Central memory CD8-positive, alpha-beta T cell (primary cell): Measurements from ENCODE around the gene PID1.

ENCODE experiments used
- ATAC-seq: fragments of 150-1000 bp; cut with Tn5 transposase; replicated peaks from 2 replicates; pipeline ENCODE4 v1.10.0; 2022; ENCODE audit warnings: mild to moderate bottlenecking, moderate FRiP score, moderate number of reproducible peaks; ENCODE audit not compliant: poor library complexity, severe bottlenecking; ENCODE audit errors: extremely low read depth
- DNase-seq, 2 donors: peaks; one replicate each; pipeline ENCODE4 v3.0.0; 2021; ENCODE audit warnings: low spot score in 2 of 2
- H3K27ac Mint-ChIP-seq: one replicate; pipeline ENCODE4 v1.8.0; 2022; ENCODE audit warnings: low read depth, mild to moderate bottlenecking, moderate library complexity, mixed read lengths
- H3K27me3 Mint-ChIP-seq: one replicate; pipeline ENCODE4 v1.8.0; 2022; ENCODE audit warnings: mixed read lengths
- H3K36me3 Mint-ChIP-seq: one replicate; pipeline ENCODE4 v1.8.0; 2022; ENCODE audit warnings: mild to moderate bottlenecking, moderate library complexity, mixed read lengths; ENCODE audit not compliant: insufficient read depth
- H3K4me1 Mint-ChIP-seq: one replicate; pipeline ENCODE4 v1.8.0; 2022; ENCODE audit warnings: mixed read lengths
- H3K4me3 Mint-ChIP-seq: one replicate; pipeline ENCODE4 v1.8.0; 2022; ENCODE audit warnings: mild to moderate bottlenecking, moderate library complexity, mixed read lengths
- H3K9me3 Mint-ChIP-seq: one replicate; pipeline ENCODE4 v1.8.0; 2022; ENCODE audit warnings: mixed read lengths

The PID1 gene

GRCh38 chr2:229230256-229230655 is 40.8 kb downstream of the PID1 start:
- H3K9me3 Mint-ChIP-seq = peaks cover 8% of the 10 kb centered on the region
- H3K27ac Mint-ChIP-seq = no peak overlapping the region
- no peaks in the 10 kb centered on the region for H3K36me3 Mint-ChIP-seq
- H3K4me1 Mint-ChIP-seq = no peaks in the 10 kb centered on the region
- no peaks in the 10 kb centered on the region for H3K27me3 Mint-ChIP-seq
- ATAC-seq (no peak), DNase-seq (no peak)
- no peak overlapping the region for H3K4me3 Mint-ChIP-seq

GRCh38 chr2:229226382-229226781 is 44.7 kb downstream of the PID1 start:
- no peak overlapping the region for H3K4me3 Mint-ChIP-seq
- no peaks in the 10 kb centered on the region for H3K27me3 Mint-ChIP-seq
- H3K9me3 Mint-ChIP-seq = peaks cover 9% of the 10 kb centered on the region
- H3K36me3 Mint-ChIP-seq = no peaks in the 10 kb centered on the region
- ATAC-seq (no peak), DNase-seq (no peak)
- H3K27ac Mint-ChIP-seq = no peak overlapping the region
- no peaks in the 10 kb centered on the region for H3K4me1 Mint-ChIP-seq

GRCh38 chr2:229223107-229223506 is 48.0 kb downstream of the PID1 start:
- Mint-ChIP-seq H3K4me3 (no peak overlapping the region), H3K36me3 (no peaks in the 10 kb centered on the region), H3K9me3 (peaks cover 12% of the 10 kb centered on the region), H3K27ac (no peak overlapping the region), H3K27me3 (no peaks in the 10 kb centered on the region), H3K4me1 (no peaks in the 10 kb centered on the region)
- no peak for ATAC-seq
- no peak for DNase-seq

- DNase-seq (no peak), ATAC-seq (no peak)
- Mint-ChIP-seq H3K27ac (no peak overlapping the region), H3K4me3 (no peak overlapping the region), H3K4me1 (no peaks in the 10 kb centered on the region), H3K9me3 (peaks cover 12% of the 10 kb centered on the region), H3K36me3 (no peaks in the 10 kb centered on the region), H3K27me3 (no peaks in the 10 kb centered on the region)
Measured at GRCh38 chr2:229221641-229222040, 49.4 kb downstream of the PID1 start.

GRCh38 chr2:229220254-229220653 is 50.8 kb downstream of the PID1 start:
- Mint-ChIP-seq H3K9me3 (peaks cover 12% of the 10 kb centered on the region), H3K36me3 (no peaks in the 10 kb centered on the region), H3K4me1 (no peaks in the 10 kb centered on the region), H3K27me3 (no peaks in the 10 kb centered on the region), H3K4me3 (no peak overlapping the region), H3K27ac (no peak overlapping the region)
- DNase-seq (no peak), ATAC-seq (no peak)

GRCh38 chr2:229218329-229218921 is 52.7 kb downstream of the PID1 start:
- Mint-ChIP-seq H3K4me3 (no peak overlapping the region), H3K36me3 (peaks cover 1% of the 10 kb centered on the region), H3K27me3 (no peaks in the 10 kb centered on the region), H3K27ac (no peak overlapping the region), H3K4me1 (no peaks in the 10 kb centered on the region), H3K9me3 (peaks cover 12% of the 10 kb centered on the region)
- DNase-seq = no peak
- no peak for ATAC-seq

GRCh38 chr2:229212241-229212640 is 58.8 kb downstream of the PID1 start:
- Mint-ChIP-seq H3K4me1 (no peaks in the 10 kb centered on the region), H3K27ac (no peak overlapping the region), H3K36me3 (peaks cover 1% of the 10 kb centered on the region), H3K27me3 (no peaks in the 10 kb centered on the region), H3K9me3 (peaks cover 7% of the 10 kb centered on the region), H3K4me3 (no peak overlapping the region)
- ATAC-seq = no peak
- DNase-seq = no peak

- Mint-ChIP-seq H3K4me1 (no peaks in the 10 kb centered on the region), H3K4me3 (no peak overlapping the region), H3K9me3 (peaks cover 7% of the 10 kb centered on the region), H3K27me3 (no peaks in the 10 kb centered on the region), H3K36me3 (peaks cover 1% of the 10 kb centered on the region), H3K27ac (no peak overlapping the region)
- ATAC-seq (no peak), DNase-seq (no peak)
Measured at GRCh38 chr2:229210641-229211040, 60.4 kb downstream of the PID1 start.

GRCh38 chr2:229206548-229206947 is 64.5 kb downstream of the PID1 start:
- Mint-ChIP-seq H3K4me1 (no peaks in the 10 kb centered on the region), H3K27ac (no peak overlapping the region), H3K36me3 (no peaks in the 10 kb centered on the region), H3K4me3 (no peak overlapping the region), H3K9me3 (peaks cover 16% of the 10 kb centered on the region), H3K27me3 (no peaks in the 10 kb centered on the region)
- DNase-seq = no peak
- ATAC-seq = no peak

GRCh38 chr2:229205704-229206103 is 65.4 kb downstream of the PID1 start:
- no peak for DNase-seq
- Mint-ChIP-seq H3K27me3 (no peaks in the 10 kb centered on the region), H3K9me3 (peaks cover 17% of the 10 kb centered on the region), H3K36me3 (no peaks in the 10 kb centered on the region), H3K4me3 (no peak overlapping the region), H3K4me1 (no peaks in the 10 kb centered on the region), H3K27ac (no peak overlapping the region)
- ATAC-seq = no peak

GRCh38 chr2:229202646-229203045 is 68.4 kb downstream of the PID1 start:
- peaks cover 24% of the 10 kb centered on the region for H3K9me3 Mint-ChIP-seq
- H3K27me3 Mint-ChIP-seq = no peaks in the 10 kb centered on the region
- H3K36me3 Mint-ChIP-seq = no peaks in the 10 kb centered on the region
- DNase-seq (no peak), ATAC-seq (no peak)
- H3K27ac Mint-ChIP-seq = no peak overlapping the region
- no peak overlapping the region for H3K4me3 Mint-ChIP-seq
- no peaks in the 10 kb centered on the region for H3K4me1 Mint-ChIP-seq

- ATAC-seq = no peak
- no peak for DNase-seq
- H3K4me1 Mint-ChIP-seq = no peaks in the 10 kb centered on the region
- no peak overlapping the region for H3K27ac Mint-ChIP-seq
- no peak overlapping the region for H3K4me3 Mint-ChIP-seq
- H3K36me3 Mint-ChIP-seq = no peaks in the 10 kb centered on the region
- H3K9me3 Mint-ChIP-seq = peaks cover 24% of the 10 kb centered on the region
- H3K27me3 Mint-ChIP-seq = no peaks in the 10 kb centered on the region
Measured at GRCh38 chr2:229201521-229201920, 69.6 kb downstream of the PID1 start.

GRCh38 chr2:229199267-229199666 is 71.8 kb downstream of the PID1 start:
- DNase-seq = no peak
- H3K9me3 Mint-ChIP-seq = peaks cover 21% of the 10 kb centered on the region
- no peaks in the 10 kb centered on the region for H3K4me1 Mint-ChIP-seq
- H3K4me3 Mint-ChIP-seq = no peak overlapping the region
- H3K27me3 Mint-ChIP-seq = no peaks in the 10 kb centered on the region
- H3K36me3 Mint-ChIP-seq = no peaks in the 10 kb centered on the region
- no peak overlapping the region for H3K27ac Mint-ChIP-seq
- no peak for ATAC-seq

GRCh38 chr2:229196448-229196847 is 74.6 kb downstream of the PID1 start:
- DNase-seq (no peak), ATAC-seq (no peak)
- H3K36me3 Mint-ChIP-seq = no peaks in the 10 kb centered on the region
- peaks cover 18% of the 10 kb centered on the region for H3K9me3 Mint-ChIP-seq
- no peaks in the 10 kb centered on the region for H3K27me3 Mint-ChIP-seq
- no peaks in the 10 kb centered on the region for H3K4me1 Mint-ChIP-seq
- no peak overlapping the region for H3K4me3 Mint-ChIP-seq
- no peak overlapping the region for H3K27ac Mint-ChIP-seq
